NCI-H146 treated with DMSO at 0.1 percent for 48 hours (cell line): ENCODE data around the gene STARD4.

ENCODE experiments used
- DNase-seq: peaks from one replicate; lab custom pipeline; 2025; ENCODE audit not compliant: unreplicated experiment; lab: John Stamatoyannopoulos, UW

Gene STARD4

GRCh38 chr5:111530298-111530740 lies 18.0 kb upstream of the STARD4 start:
- DNase-seq, result no peak

GRCh38 chr5:111528056-111528455 lies 15.7 kb upstream of the STARD4 start:
- no peak for DNase-seq

DNA sequence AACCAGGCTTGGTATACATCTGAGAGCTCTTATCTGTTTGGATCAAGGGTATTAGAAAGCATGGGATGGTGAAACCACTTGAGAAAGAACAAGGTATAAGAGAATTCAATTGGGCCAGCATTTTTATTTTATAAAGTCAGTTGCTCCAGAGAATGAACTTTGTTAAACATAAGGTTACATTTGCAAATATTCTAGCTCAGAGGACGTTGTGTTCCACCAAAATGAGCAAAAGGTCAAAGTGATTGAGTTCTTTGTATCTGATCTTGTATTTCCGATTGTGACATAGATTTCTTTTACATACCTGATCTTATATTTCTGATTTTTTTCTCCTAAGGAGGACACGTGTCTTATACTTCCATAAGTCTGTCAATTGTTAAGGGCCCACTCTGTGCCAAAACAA lies 8.6 kb upstream of the STARD4 start:
- DNase-seq, result no peak

- DNase-seq, result no peak
These were observed 6.4 kb upstream of the STARD4 start for GRCh38 chr5:111518777-111519176.

- DNase-seq, result no peak
These were observed 5.6 kb upstream of the STARD4 start for GRCh38 chr5:111517853-111518501.

DNA sequence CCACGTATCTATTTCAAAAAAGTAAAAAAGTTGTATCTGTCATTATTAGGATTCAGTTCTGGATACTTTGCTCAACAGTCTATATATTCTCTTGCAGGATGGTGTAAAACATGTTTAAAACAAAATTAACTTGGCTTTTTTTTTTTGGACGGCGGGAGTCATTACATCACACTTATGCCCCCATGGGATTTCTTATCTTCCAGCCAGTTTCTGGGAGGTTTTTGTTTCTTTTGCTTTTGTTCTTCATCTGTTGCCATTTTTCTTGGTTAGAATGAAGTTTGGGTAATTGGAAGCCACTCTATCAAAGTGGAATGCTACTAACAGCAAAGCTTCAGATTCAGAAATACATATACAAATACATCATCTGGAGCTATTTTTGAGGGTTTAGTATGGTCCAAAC lies 1.8 kb upstream of the STARD4 start:
- no peak for DNase-seq

DNA sequence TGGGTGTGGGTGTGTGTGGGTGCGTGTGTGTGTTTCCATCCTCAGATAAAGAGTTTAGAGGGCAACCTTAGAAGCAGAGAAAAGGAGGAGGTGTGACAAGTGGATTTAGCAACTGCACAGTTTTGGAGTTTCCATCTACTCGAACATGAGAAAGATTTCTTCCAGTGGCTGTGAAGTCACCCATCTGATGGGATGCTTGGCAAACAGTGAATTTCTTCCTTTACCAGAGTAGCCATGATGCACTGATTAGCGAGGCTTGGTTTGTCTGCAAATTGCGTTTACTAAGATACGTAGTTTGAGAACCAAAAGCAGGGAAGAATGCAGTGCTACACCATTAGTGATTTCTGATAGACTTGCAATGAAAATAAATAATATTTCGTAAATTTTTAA lies 791 bp upstream of the STARD4 start:
- no peak for DNase-seq

DNA sequence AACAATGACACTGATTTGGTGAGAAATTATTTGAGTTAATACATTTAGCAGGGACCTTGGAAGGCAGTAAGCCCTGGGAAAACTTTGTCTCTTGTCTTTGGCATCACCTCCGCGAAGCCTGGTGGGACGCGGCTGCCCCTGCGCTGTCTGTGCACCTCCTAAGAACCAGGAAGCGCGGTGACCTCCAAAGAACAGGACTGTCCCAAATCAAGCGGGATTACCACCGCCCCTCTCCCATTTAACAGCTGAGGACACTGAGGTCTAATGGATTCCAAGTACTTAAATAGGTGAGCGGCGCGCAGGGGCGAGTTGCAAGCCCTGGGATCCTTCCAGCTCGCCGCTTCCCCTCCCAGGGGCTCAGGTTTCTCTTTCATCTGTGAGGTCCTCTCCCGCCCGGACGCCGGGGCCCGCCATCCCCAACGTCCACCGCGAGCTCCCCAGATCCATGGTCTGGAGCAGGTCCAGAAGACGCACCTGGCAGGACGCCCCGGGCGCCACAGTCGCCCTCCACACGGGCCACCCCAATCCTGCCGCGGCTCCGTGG lies 432 bp downstream of the STARD4 start:
- DNase-seq, result peak; percentile 45

DNA sequence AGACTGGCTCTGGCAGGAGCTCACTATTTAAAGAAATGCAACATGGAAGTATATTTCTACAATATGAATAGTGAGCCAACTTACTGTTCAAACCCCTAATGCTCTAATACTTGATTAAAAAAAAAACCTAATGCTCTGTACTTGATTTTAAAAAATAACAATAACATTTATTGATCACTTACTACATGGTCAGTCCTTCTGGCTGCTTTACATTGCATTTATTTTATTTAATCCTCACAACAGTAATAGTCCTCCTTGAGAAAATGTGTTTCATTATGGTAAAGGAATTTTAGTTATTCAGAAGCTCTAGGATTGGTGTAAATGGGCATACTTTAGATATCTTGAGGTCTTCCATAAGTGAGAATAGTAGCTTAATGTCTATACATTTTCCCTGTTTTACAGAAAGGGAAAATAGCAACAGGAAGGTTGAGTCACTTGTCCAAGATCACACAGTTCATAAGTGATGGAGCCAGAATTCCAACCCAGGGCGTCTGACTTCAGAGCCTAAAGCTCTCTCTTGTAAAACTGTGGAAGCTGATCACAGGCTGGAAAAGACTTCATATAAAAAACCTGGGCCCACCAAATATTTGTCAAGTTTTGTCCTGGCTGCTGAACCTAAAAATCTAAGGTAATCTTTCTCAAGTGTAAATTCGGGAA lies 1.0 kb downstream of the STARD4 start:
- no peak for DNase-seq

DNA sequence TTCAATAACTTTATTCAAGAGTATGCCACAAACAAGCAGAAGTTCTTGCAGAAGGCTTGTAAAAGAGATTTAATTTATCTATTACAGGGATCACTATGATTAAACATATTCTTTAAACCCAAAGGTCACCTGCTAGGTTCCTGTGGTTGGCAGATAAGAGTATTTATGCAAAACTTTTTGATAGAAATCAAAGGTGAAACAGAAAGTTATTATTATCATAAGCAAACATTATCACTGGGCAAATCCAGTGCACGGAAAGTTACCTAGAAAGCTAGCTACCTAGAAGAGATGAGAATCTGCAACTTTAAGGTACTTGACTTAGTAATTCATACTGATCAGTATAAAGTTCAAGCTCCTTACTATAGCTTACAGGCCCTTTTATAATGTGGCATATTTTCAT lies 3.2 kb downstream of the STARD4 start:
- no peak for DNase-seq

DNA sequence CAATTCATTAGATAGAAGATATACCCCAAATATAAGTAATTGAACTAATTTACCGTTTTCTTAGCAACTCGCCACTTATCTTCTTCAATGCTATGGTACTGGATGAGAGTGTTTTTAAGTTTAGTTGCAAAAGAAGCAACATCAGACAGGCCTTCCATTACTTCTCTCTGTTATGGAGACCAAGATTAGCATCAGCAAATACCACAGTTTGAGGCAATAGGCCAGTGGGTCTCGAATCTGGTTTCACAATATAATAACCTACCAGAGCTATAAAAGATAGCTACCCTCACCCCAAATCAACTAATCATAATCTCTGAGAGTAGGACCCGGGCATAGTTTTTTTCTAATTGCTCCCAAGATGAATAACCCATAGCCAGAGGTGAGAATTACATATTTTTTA lies 5.1 kb downstream of the STARD4 start:
- no peak for DNase-seq

DNA sequence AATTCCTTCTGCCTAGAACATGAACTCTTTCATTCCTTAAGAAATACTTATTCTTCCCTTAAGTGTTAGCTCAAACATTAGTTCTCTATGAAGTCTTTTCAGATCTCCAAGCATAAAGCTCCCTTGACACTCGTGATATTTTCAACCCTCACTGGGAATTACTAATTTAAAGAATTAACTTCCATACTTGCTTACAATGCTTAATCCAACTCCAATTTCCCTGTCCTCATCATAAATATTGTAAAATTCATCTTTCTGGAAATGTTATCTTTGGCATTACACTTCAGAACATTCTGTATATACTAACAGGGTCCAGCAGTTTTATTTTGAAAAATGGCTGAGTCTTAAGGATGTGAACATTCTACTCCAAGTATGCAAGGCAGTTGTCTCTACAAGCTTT lies 7.2 kb downstream of the STARD4 start:
- DNase-seq, result no peak

- DNase-seq, result no peak
These were observed 9.4 kb downstream of the STARD4 start for GRCh38 chr5:111502956-111503355.

GRCh38 chr5:111498346-111498745 lies 14.0 kb downstream of the STARD4 start:
- no peak for DNase-seq

GRCh38 chr5:111495159-111495558 lies 17.2 kb downstream of the STARD4 start:
- no peak for DNase-seq

DNA sequence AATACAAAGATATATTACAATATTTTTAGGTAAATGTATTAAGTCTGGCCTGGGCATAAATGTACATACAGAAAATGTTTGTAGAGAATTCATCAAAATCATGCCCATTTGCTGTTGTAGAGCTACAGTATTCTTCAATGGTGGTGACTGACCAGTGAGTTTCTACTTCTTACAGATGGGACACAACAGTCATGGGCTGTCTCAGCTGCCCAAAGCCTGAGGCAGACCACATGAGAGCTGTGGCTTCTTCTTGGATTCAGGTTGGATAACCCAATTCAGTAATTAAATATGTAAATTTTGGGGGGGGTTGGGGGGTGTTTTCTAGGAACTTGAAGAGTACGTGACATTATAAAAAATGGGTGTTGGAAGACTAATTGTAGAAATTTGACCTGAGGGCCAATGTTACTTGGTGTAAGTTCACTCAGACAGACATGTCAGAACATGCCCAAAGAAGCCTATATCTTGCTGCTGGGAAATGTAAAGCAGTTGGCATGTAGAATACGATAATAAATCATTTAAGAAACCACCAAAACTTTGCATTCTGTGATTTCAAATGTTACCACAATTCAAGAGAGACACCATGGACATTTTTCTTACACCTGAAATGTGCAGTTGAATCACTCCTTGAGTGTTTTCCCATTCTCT lies 17.9 kb downstream of the STARD4 start:
- no peak for DNase-seq

DNA sequence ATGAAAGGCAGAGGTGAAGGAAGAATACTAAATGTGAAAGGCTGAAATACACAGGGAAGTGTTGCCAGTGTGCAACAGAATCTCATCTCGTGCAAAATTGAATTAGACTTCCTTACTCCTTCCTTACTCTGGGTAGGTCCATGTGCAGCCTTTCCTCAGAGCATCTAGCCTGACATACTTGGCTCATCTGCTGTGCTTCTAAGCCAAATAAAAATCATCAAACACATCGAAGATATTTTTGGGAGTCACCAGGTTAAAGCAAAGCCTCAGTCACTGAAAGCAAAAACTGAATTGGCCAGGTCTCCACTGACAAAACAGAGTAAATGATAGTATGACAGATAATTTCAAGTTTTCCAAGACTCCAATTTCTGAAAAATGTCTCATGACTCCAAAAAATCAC lies 19.3 kb downstream of the STARD4 start:
- no peak for DNase-seq

DNA sequence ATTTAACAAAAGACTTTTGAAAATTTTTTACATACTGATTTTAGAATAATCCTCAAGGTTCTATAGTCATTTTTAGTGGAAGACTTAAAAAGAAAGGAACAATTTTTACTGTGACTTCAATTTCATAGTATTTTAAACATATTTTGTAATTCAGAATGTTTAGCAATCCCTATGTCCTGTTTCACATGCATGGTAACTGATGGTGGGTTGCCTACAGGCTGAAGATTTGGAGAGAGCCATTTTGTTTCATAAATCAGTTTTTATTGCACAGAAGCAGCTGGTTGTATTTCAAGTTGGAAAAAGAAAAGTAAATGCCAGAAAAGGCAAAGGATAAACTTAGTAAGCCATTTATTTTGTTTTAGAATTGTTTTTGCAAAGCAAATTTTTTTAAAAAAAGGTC lies 24.0 kb downstream of the STARD4 start:
- no peak for DNase-seq

DNA sequence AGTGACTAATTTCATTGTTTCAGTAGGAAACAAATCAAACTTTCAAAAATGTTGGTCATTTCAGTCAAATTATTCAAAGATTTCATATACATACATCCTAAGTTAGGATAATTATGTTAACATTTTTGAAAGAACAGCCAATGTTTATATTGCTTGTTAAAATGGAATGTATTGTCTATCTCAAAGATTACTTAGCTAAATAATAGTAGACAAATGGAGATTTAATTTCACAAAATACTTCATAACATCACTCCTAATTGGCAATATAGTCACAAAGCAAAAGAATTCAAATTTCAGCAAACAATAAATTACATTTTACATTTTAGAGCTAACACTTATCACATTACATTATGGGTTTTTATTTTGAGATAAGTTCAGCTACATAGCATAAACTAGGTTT lies 25.4 kb downstream of the STARD4 start:
- no peak for DNase-seq

DNA sequence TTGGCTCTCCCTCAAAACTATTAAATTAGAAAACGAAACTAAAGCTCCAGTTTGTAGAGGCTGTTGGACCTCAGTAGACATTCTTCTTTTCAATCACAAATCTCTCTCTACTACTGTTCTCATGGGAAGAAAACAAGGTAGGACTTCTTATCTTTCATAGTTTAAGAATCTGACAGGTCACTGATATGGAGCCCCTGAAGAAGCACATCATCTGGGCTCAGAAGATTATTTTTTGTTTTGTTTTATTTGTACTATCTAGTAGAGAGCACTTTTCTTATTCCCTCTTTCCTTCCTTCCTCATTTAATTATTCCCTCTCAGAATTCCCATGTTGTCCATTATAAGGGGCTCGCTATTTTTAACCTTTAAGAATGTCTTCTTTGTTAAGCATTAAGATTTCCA lies 26.3 kb downstream of the STARD4 start:
- DNase-seq, result no peak

DNA sequence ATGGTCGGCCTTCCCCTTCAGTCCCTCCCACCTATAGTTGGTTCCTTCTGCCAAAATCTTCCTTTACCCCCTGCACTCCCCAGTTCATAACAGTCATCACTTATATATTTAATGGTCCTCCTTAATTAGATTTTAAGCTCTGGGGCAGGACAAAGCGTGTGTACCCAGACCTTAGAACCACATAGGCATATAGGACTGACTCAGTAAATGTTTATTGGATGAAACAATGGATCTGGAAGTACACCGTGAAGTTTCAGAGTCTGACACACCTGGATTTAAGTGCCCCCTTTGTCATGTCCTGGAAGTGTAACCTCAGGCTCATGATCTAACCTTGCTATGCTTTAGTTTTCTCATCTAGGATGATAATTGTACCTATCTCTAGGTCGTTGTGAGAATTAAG lies 32.0 kb downstream of the STARD4 start:
- DNase-seq, result no peak

- DNase-seq, result no peak
These were observed 33.4 kb downstream of the STARD4 start for GRCh38 chr5:111478898-111479297.
